H1 (cell line): ENCODE data around the gene MATK. TPM values are rescaled to one million over a fixed set of nuclear protein-coding genes. Genes with fewer than 3 reads are reported as not detected.

Experiments
- CTCF ChIA-PET: fragments of 300-600 bp; sonication (Branson Sonifier 250); formaldehyde crosslinking; loops from one replicate; lab custom pipeline; 2021; ENCODE audit not compliant: partially characterized antibody; lab: Charles Lee
- POLR2A ChIA-PET: fragments of 300-600 bp; sonication (Branson Sonifier 250); formaldehyde crosslinking; loops from one replicate; lab custom pipeline; 2021; ENCODE audit warnings: inconsistent platforms; ENCODE audit not compliant: partially characterized antibody; lab: Charles Lee
- DNase-seq, 2 experiments: peaks; one replicate each; pipeline versions ENCODE4 v3.0.0 to v3.0.0-alpha.2; 2010 to 2022; ENCODE audit warnings: low spot score in 2 of 2, low read depth in 1 of 2, mixed read lengths in 1 of 2
- FAIRE-seq: peaks from 2 replicates; lab custom pipeline; 2011; peaks lifted over from hg19 to GRCh38; lab: Jason Lieb, UNC
- H2AFZ ChIP-seq: 2 replicates; pipeline ENCODE4 v1.8.1; 2012; ENCODE audit warnings: low read length, inconsistent platforms
- H2AK5ac ChIP-seq: 2 replicates; pipeline ENCODE4 v1.6.1; 2013; ENCODE audit warnings: low read depth, low read length
- H2BK120ac ChIP-seq: replicated peaks from 2 replicates; pipeline ENCODE3; 2013; ENCODE audit warnings: low read depth, low read length, inconsistent platforms
- H2BK12ac ChIP-seq: 2 replicates; pipeline ENCODE4 v1.6.1; 2013; ENCODE audit warnings: low read depth, low read length
- H2BK15ac ChIP-seq: 2 replicates; pipeline ENCODE4 v1.6.1; 2013; ENCODE audit warnings: low read length
- H2BK20ac ChIP-seq: 2 replicates; pipeline ENCODE4 v1.6.1; 2013; ENCODE audit warnings: low read length
- H2BK5ac ChIP-seq: 2 replicates; pipeline ENCODE4 v1.6.1; 2013; ENCODE audit warnings: low read depth, low read length
- H3K14ac ChIP-seq: 2 replicates; pipeline ENCODE4 v1.6.1; 2013; ENCODE audit warnings: inconsistent platforms; ENCODE audit not compliant: insufficient read length
- H3K18ac ChIP-seq: 2 replicates; pipeline ENCODE4 v1.6.1; 2013; ENCODE audit warnings: low read length; ENCODE audit errors: extremely low read depth
- H3K23ac ChIP-seq: 2 replicates; pipeline ENCODE4 v1.6.1; 2013; ENCODE audit warnings: inconsistent platforms; ENCODE audit not compliant: insufficient read length
- H3K23me2 ChIP-seq: 2 replicates; pipeline ENCODE4 v1.6.1; 2013; ENCODE audit warnings: low read depth, low read length
- H3K27ac ChIP-seq: 2 replicates; pipeline ENCODE4 v1.6.1; 2011; ENCODE audit warnings: low read depth, low read length, inconsistent platforms
- H3K27me3 ChIP-seq, 4 experiments: replicated peaks in 1 of 4; 1 replicate in 1 of 4; 2 replicates in 3 of 4; pipeline versions ENCODE4 v1.6.1 to v1.8.1; 2011 to 2013; ENCODE audit warnings: low read length in 3 of 4, mild to moderate bottlenecking in 3 of 4, inconsistent platforms in 2 of 4, mixed read lengths in 2 of 4, moderate library complexity in 1 of 4; ENCODE audit not compliant: control insufficient read depth in 3 of 4, insufficient read depth in 3 of 4; ENCODE audit errors: extremely low read depth in 1 of 4
- H3K36me3 ChIP-seq, 4 experiments: 2 replicates each; pipeline versions ENCODE4 v1.6.1 to v1.8.1; 2011 to 2013; ENCODE audit warnings: mild to moderate bottlenecking in 4 of 4, low read length in 3 of 4, moderate library complexity in 2 of 4, control low read depth in 1 of 4, inconsistent platforms in 1 of 4; ENCODE audit not compliant: insufficient read depth in 4 of 4, control insufficient read depth in 2 of 4
- H3K4ac ChIP-seq: replicated peaks from 2 replicates; pipeline ENCODE3; 2013; ENCODE audit warnings: low read length, low read depth, mixed read lengths, inconsistent platforms; ENCODE audit not compliant: insufficient read length
- H3K4me1 ChIP-seq, 4 experiments: replicated peaks in 1 of 4; 1 replicate in 1 of 4; 2 replicates in 3 of 4; pipeline versions ENCODE4 v1.6.1 to v1.8.1; 2011 to 2013; ENCODE audit warnings: low read length in 3 of 4, inconsistent platforms in 2 of 4, mixed read lengths in 1 of 4; ENCODE audit not compliant: insufficient read depth in 4 of 4, control insufficient read depth in 3 of 4
- H3K4me2 ChIP-seq, 2 experiments: 2 replicates each; pipeline versions ENCODE4 v1.6.1 to v1.8.1; 2011 to 2013; ENCODE audit warnings: low read depth in 2 of 2, low read length in 2 of 2, control low read depth in 1 of 2, inconsistent platforms in 1 of 2, mild to moderate bottlenecking in 1 of 2; ENCODE audit not compliant: insufficient read depth in 1 of 2
- H3K4me3 ChIP-seq, 4 experiments: fragments of 200-600, 300-600 bp in 1 of 4; sonication (generic), shearing (Covaris generic), sonication (Bioruptor Twin) in 1 of 4; 2 replicates each; pipeline versions ENCODE4 v1.5.1 to v1.8.1; 2011 to 2016; ENCODE audit warnings: low read length in 4 of 4, low read depth in 3 of 4, control low read depth in 2 of 4, inconsistent platforms in 2 of 4, mild to moderate bottlenecking in 2 of 4, mixed read lengths in 1 of 4, moderate library complexity in 1 of 4; ENCODE audit not compliant: insufficient read depth in 2 of 4; ENCODE audit errors: extremely low read depth in 1 of 4
- H3K56ac ChIP-seq: replicated peaks from 2 replicates; pipeline ENCODE3; 2013; ENCODE audit warnings: low read depth, mild to moderate bottlenecking, mixed read lengths, low read length, inconsistent platforms; ENCODE audit not compliant: insufficient read length
- H3K79me1 ChIP-seq: 2 replicates; pipeline ENCODE4 v1.6.1; 2013; ENCODE audit warnings: low read depth, low read length, control low read depth
- H3K79me2 ChIP-seq, 2 experiments: 2 replicates each; pipeline versions ENCODE4 v1.6.1 to v1.8.1; 2012 to 2013; ENCODE audit warnings: low read length in 2 of 2, mild to moderate bottlenecking in 2 of 2, inconsistent platforms in 1 of 2; ENCODE audit not compliant: insufficient read depth in 2 of 2, control insufficient read depth in 1 of 2
- H3K9ac ChIP-seq, 4 experiments: replicated peaks in 1 of 4; 1 replicate in 1 of 4; 2 replicates in 3 of 4; pipeline versions ENCODE4 v1.6.1 to v1.8.1; 2011 to 2013; ENCODE audit warnings: low read depth in 3 of 4, low read length in 3 of 4, control low read depth in 2 of 4, mild to moderate bottlenecking in 2 of 4, moderate library complexity in 2 of 4, inconsistent platforms in 1 of 4; ENCODE audit errors: extremely low read depth in 1 of 4
- H3K9me3 ChIP-seq, 2 experiments: 2 replicates each; pipeline versions ENCODE4 v1.6.1 to v1.8.1; 2012 to 2013; ENCODE audit warnings: mild to moderate bottlenecking in 2 of 2, moderate library complexity in 2 of 2, control low read depth in 1 of 2, inconsistent platforms in 1 of 2, low read depth in 1 of 2, low read length in 1 of 2, mixed read lengths in 1 of 2; ENCODE audit not compliant: insufficient read depth in 2 of 2
- H4K20me1 ChIP-seq, 2 experiments: replicated peaks in 1 of 2; 2 replicates each; pipeline versions ENCODE3 to v1.8.1; 2011 to 2013; ENCODE audit warnings: inconsistent platforms in 2 of 2, low read length in 2 of 2, mild to moderate bottlenecking in 1 of 2; ENCODE audit not compliant: insufficient read depth in 2 of 2, control insufficient read depth in 1 of 2
- H4K5ac ChIP-seq: 2 replicates; pipeline ENCODE4 v1.6.1; 2013; ENCODE audit warnings: low read length, low read depth, mixed read lengths, inconsistent platforms; ENCODE audit not compliant: insufficient read length
- H4K8ac ChIP-seq: 2 replicates; pipeline ENCODE4 v1.8.0; 2013; ENCODE audit warnings: mild to moderate bottlenecking, moderate library complexity, low read length, inconsistent platforms; ENCODE audit not compliant: insufficient read depth; ENCODE audit errors: extremely low read depth
- H4K91ac ChIP-seq: replicated peaks from 2 replicates; pipeline ENCODE3; 2013; ENCODE audit warnings: low read length, mixed read lengths, inconsistent platforms; ENCODE audit not compliant: insufficient read length
- BRCA1 ChIP-seq: IDR thresholded peaks from 2 replicates; pipeline ENCODE4 v1.6.1; 2012; ENCODE audit warnings: low read depth, low read length, improper control_type of control experiment
- GTF2F1 ChIP-seq: IDR thresholded peaks from 2 replicates; pipeline ENCODE4 v1.6.1; 2012; ENCODE audit warnings: low read depth, low read length, improper control_type of control experiment, borderline replicate concordance
- SAP30 ChIP-seq: fragments of 300-600 bp; sonication (generic); IDR thresholded peaks from 2 replicates; pipeline ENCODE4 v1.7.1; 2012; ENCODE audit warnings: low read length, moderate library complexity, mild to moderate bottlenecking, inconsistent platforms; ENCODE audit not compliant: insufficient read depth, insufficient replicate concordance
- YY1 ChIP-seq: IDR thresholded peaks from 2 replicates; pipeline ENCODE4 v1.6.1; 2011; ENCODE audit warnings: low read depth, mild to moderate bottlenecking, low read length
- WGBS, 2 experiments: shearing (Covaris generic) in 1 of 2; methylation state at CpG; one replicate each; pipeline versions ENCODE4 v1.1.6 to v1.1.7; 2013 to 2015; ENCODE audit warnings: low lambda C conversion rate in 2 of 2, mixed read lengths in 2 of 2, inconsistent platforms in 1 of 2, low coverage in 1 of 2, missing lambda C conversion rate in 1 of 2; ENCODE audit not compliant: insufficient replicate concordance in 2 of 2, insufficient coverage in 1 of 2, insufficient read length in 1 of 2; ENCODE audit errors: extremely low coverage in 1 of 2, missing lambda C conversion rate in 1 of 2; 5-methylcytosine and 5-hydroxymethylcytosine counted together
- polyA plus RNA-seq, 7 experiments: library from polyadenylated mRNA; depleted of rRNA in 3 of 7; stranded (reverse) in 5 of 7; unstranded in 2 of 7; fragments of >200 nt in 5 of 7; fragments of 200-250 nt in 2 of 7; gene quantifications; 1 replicate in 5 of 7; 2 replicates in 1 of 7; 4 replicates in 1 of 7; pipeline versions ENCODE4 v1.2.1 to v1.2.3, GENCODE V29; 2011 to 2013; ENCODE audit warnings: missing spikeins in 2 of 7, mixed read lengths in 2 of 7
- total RNA-seq: library from RNA; stranded (reverse); fragmentation: NEBNext Ultra II Directional; extraction: Animal tissue kit (Norgen Biotek cat#: 25700); gene quantifications from 2 replicates; pipeline ENCODE4 v1.2.1, GENCODE V29; 2021
- TF ChIP-seq, protein P1 (sequence below): IDR thresholded peaks from 2 replicates; pipeline ENCODE4 v1.6.1; 2012; ENCODE audit warnings: inconsistent platforms

The MATK gene
- total and polyA plus RNA-seq, 2 of the 8 experiments (the other 6 are each of a cell fraction or from before 2014, with no cell fraction given), result 20.5 to 21.4 TPM

DNA sequence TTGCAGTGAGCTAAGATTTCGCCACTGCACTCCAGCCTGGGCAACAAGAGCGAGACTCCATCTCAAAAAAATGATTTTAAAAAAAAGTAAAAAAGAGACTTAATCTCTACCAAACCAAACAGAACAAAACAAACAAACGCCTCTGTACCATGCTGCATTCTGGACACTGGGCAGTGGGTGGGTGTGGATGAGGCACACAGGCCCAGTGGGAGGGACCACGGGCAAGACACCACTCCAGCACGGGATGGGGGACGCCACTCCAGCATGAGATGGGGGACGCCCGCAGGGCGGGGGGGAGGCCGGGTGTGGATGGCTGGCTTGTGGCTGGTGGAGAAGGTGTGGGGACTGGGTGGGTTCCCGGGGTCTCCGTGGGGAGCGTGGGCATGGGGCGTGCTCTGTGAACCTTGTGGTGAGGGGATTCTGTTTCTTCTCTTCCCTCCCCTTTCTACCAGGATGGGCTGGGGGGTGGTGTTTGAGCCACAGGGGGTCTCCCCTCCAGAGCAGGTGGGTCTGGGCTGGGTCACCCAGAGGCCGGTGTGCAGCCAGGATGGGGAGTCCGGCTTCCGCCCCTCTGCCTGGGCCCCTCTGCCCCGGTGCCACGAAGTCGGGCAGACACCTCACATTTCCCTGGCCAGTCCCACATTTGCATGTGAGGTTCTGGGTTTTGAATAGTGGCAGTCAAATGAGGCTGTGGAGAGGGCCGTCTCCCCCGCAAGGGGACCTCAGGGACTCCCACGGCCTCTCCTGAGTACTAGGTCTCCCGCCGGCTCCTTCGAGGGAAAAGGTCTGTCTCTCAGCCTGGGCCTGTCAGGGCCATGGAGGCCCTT is 23.9 kb upstream of the MATK start:
- Histone ChIP-seq H2BK5ac (no peak overlapping the region), H3K9me3 (peaks cover 0 to 4% of the 10 kb centered on the region in 2 experiments; a peak in 1 of 4 replicates), H3K79me1 (no peaks in the 10 kb centered on the region), H2AFZ (no peak overlapping the region), H3K4me2 (no peak overlapping the region), H3K23me2 (peaks cover 3% of the 10 kb centered on the region; the same call in 1 of the 2 replicates), H3K23ac (no peak overlapping the region), H4K91ac (no peak overlapping the region), H2BK15ac (no peak overlapping the region), H3K18ac (no peak overlapping the region), H4K5ac (no peak overlapping the region), H2AK5ac (no peak overlapping the region), H3K9ac (no peak overlapping the region), H3K56ac (no peak overlapping the region), H3K36me3 (peaks cover 0 to 3% (median 0%) of the 10 kb centered on the region in 4 experiments; a peak in 1 of 8 replicates), H3K14ac (no peak overlapping the region), H3K27ac (no peak overlapping the region), H3K79me2 (no peaks in the 10 kb centered on the region), H2BK120ac (no peak overlapping the region), H4K8ac (no peak overlapping the region), H3K4ac (no peak overlapping the region), H2BK20ac (no peak overlapping the region), H3K4me1 (no peaks in the 10 kb centered on the region; a peak in 1 of 7 replicates), H3K4me3 (no peak overlapping the region), H2BK12ac (no peak overlapping the region), H4K20me1 (peaks cover 0 to 9% of the 10 kb centered on the region in 2 experiments), H3K27me3 (no peaks in the 10 kb centered on the region)
- TF ChIP-seq GTF2F1 (no peak), SAP30 (no peak), YY1 (no peak), BRCA1 (no peak)
- TF ChIP-seq, protein P1, sequence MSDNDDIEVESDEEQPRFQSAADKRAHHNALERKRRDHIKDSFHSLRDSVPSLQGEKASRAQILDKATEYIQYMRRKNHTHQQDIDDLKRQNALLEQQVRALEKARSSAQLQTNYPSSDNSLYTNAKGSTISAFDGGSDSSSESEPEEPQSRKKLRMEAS, result no peak
- FAIRE-seq, result no peak
- WGBS, 2 experiments, result 93% methylated on average over 18 of the region's 26 CpGs; no CpG with 5 or more reads in 1 of the 2 experiments
- ChIA-PET POLR2A (interaction anchor here (2.0 kb wide), 1 partner anchor 9 kb away, joined by 7 read pairs; no protein-coding TSS in a partner anchor), CTCF (interaction anchor here (1.3 kb wide), 1 partner anchor 12 kb away, joined by 5 read pairs; no protein-coding TSS in a partner anchor)
- DNase-seq, result no peak
